ENCODE results near the gene TTC22.

The TTC22 gene

DNA sequence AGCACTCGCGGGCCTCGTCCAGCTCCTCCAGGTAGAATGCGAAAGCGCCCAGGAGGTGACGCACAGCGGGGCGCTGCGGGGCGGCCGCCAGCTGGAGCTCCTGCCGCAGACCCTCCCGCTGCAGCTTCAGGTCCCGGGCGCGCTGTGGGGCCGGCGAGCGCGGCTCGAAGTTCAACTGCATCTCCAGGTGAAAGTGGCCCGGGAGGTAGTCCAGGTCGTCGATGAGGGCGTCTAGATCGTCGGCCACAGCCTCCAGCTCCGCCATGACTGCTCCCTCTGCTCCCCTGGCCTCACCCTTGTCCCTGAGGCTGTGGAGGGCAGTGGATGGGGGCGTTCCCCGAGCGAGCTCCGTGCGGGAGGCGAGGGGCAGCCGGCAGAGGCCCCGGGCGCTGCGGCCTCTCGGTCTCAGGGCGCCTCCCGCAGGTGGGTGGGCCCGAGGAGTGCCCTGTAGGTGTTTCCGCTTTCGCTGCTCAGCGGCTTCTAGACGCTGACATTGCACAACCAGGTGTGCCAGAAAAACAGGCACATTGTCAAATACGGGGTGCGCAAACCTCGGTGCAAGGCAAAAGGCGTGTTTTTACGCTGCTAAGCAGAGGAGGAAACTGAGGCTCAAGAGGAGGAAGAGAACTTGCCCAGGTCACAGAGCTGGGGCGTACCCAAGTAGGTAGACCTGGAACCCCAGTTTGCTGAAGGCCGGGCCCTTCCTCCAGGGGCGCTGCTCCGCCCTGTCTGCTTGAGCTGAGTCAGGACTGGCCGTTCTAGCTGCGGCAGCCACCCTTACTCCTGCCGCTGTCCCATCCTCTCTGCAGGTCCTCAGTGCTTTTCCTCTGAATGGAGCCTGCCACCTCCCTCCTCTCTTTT, at the start of gene TTC22:
Gene TTC22, minus strand, starts transcription at position 425 of the 861 bp plus-strand sequence. Its CDS starts 160 bp downstream, at position 265.
- DNase-seq = peak; percentile 81 to 84

DNA sequence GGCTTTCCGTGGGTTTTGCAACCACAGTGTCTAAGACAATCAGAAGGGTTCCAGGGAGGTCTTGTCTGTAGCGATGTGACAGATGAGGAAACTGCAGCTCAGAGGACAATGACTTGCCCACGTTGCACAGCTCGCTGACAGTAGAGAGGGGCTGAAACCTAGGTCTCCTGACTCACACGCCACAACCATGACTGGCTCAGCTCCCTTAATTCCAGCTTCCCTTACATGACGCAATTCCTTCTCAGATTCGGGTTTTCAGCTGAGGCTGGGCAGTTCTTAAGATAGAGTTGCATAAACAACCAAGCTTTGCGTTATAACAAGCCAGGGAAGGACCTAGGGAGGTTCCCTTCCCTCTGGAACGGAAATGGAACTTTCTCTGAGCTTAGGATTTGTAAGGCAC, 49.6 kb upstream of the TTC22 start:
- no peak for DNase-seq

DNA sequence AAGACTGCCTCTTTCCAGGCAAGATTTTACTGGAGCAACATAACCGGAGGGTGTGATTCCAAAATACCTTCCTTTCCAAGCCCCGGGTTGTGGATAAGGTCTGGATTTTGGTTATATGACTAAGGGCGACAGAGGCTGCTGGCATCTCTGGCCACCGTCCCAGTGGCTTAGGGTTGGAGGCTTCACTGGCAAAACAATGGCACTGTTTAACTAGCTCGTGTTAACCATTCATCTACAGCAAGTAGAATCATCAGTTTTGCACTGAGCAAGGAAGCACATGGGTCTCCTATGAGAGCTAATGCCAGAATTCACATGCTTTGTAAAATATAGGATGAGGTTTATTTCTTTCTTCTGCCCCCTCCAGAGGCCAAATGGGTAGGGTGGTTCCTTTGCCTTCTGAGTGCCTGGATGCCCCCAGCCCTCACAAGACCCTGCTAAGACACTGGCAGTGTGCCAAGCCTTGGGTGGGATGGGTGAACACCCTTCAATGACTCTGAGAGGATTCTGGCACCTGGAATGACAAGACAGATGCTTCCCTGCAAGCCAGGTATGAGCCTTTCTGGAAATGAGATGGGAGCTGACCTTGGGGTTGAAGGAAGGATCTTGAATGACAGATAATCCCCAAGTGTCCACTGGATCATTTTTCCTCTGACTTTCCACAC, 49.1 kb upstream of the TTC22 start:
- no peak for DNase-seq

DNA sequence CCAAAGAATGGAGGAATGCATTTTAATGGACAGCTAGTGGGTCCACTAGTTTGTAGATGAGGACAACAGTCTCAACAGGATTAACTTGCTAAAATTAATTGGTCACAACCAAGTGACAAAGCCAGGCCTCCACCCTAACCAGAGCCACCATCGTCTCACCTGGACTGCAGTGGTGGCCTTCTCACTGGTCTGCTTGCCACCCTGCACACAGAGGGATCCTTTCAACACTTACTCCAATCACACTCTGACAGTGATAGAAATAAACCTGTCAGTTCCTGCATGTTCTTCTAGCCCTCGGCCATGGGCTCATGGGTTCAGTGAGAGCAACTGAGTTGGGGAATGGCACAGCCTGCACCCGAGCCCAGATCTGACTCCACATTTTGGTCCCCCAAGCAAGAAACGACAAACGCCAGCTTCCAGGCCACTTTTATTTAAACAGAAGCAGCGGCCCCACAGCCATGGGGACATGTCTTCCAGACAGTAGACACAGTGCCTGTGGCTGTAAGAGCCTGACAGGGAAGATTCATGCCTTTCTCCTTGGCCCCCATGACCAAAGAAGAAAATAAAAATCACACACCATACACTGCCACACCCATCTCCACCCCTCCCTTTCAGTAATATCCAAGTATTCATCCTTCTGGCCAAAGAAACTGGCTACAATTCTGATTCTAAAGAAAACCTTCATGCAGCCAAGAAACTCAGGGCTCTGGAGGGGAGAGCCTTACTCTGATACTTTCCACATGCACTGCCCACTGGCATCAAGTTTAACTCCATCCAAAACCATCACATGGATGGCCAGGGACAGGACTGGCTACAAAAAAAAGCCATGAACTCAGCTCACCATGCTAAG, 48.3 kb upstream of the TTC22 start:
- DNase-seq = no peak

DNA sequence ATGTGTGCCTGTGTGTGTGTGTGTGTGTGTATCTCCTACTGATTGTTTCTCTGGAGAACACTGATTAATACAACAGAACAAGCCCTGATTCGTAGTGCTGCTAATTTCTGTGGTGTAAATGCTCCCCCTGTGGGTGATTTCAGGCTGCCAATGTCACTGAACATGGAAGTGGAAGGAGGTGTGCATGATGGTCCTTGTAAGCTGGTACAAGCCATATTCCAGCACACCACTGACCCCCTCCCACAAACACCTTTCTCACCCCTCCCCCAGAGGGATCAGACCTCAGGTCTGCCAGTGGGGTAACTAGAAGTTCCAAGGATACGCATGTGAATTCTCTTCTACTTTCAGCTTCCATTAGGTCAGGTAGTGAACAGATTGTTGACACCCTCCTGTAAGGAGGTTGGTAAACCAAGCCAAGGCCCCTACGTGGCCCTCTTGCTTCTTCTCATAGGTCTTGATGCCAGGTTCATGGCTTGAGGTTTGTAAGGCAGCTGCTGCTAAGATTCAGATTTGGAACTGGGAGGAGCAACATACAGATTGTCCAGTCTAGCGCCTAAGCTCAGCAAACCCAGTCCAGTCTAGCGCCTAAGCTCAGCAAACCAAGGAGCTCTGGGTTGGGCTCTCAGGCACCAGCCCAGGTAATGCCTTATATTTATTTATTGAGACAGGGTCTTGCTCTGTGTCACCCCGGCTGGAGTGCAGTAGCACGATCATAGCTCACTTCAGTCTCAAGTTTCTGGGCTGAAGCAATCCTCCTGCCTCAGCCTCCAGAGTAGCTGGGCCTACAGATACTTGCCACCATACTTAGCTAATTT, 47.2 kb upstream of the TTC22 start:
- DNase-seq = peak in 1 of 2 experiments; percentile 13

DNA sequence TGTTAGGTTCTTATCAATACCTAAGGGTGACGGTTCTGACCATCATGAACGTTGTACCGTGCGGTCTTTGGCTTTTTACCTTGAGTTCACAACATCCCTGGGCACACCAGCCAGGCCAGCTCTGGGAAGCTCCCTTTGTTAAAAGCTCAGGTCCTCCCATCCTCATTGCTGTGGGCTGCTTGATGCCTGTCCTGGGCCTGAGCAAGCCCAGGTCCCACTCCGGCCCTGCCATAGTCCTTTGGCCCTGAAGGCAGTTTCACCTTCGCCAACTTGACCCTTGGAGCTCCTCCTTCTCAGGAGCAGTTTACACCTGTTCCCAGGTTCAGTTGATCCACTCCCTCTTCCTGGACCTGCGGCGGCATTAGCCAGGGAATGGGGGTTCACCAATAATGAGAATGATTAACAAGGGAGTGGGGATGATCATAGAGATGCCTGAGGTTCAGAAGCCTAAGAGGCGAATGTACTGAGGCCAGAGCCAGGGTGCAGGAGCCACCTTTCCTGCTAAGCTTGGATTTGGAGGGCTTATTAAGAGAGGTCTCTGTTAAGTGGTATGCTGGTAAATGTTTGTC, 45.7 kb upstream of the TTC22 start:
- peak in 1 of 2 experiments; percentile 13 for DNase-seq

DNA sequence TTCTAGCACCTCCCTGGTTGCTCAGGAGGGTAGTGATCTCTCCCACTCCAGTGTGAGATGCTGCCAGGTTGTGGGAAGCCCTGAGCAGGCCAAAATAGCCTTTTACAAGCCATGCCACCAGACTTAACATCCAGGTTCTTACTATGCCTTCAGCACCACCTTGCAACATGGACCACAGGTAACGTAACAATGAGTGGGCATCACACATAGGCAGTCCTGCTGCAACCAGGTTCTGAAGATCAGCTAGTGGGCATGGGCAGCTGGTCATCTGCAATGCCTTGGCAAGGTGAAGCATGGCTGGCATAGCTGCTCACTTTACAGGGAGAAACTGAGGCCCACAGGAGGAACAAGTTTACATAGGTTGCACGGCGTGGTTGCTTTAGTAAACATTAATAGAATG, 45.2 kb upstream of the TTC22 start:
- peak in 1 of 2 experiments; percentile 11 for DNase-seq

DNA sequence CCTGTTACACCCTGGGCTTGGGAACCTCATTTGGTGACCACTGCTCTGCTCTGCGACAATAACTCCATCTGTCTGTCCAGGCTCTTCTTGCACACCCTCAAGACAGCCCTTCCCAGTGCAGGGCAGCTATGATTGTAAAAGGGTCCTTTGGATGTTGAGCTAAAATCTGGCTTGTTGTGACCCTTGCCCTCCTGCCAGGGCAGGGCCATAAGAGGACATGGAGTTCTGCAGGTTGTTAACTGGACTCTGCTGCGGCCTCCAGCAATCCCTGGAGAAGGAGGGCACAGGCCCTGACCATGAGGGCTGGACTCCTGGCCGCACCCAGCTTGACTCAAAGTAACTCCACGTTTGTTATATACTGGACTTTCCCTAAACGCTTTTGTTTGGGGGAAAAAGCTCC, 44.6 kb upstream of the TTC22 start:
- peak in 1 of 2 experiments; percentile 12 for DNase-seq

DNA sequence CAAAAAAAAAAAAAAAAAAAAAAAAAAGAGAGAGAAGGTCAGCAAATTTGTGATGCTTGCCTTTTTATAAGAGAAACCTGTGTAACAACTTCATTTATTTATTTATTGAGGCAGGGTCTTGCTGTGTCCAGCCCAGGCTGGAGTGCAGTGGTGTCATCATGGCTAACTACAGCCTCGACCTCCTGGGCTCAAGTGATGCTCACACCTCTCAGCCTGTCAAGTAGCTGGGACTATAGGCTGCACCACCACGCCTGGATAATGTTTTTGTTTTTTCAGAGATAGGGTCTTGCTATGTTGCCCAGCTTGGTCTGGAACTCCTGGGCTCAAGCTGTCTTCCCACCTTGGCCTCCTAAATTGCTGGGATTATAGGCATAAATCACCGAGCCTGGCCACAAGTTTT, 43.4 kb upstream of the TTC22 start:
- DNase-seq = peak in 1 of 2 experiments; percentile 7

DNA sequence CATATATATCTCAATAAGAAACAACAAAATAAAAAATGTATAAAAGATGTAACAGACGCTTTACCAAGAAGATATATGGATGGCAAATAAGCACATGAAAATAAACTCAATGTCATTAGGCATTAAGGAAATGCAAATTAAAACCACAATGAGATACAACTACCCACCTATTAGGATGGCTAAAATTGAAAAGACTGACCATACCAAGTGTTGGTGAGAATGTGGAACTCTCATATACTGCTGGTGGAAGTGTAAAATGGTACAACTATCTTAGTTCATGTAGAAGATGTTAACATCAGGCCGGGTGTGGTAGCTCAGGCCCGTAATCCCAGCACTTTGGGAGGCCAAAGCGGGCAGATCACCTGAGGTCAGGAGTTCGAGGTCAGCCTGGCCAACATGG, 42.3 kb upstream of the TTC22 start:
- DNase-seq = no peak

DNA sequence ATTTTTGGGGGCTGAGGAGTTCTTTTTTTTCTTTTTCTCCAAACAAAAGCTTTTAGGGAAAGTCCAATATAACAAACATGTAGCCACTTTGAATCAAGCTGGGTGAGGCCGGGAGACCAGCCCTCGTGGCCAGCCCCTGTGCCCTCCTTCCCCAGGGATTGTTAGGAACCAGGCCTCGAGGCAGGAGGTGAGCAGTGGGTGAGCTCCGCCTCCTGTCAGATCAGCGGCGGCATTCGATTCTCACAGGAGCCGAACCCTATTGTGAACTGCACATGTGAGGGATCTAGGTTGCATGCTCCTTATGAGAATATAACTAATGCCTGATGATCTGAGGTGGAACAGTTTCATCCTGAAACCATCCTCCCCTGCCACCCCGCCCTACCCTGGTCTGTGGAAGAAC, 41.8 kb upstream of the TTC22 start:
- peak in 1 of 2 experiments; percentile 3 for DNase-seq

DNA sequence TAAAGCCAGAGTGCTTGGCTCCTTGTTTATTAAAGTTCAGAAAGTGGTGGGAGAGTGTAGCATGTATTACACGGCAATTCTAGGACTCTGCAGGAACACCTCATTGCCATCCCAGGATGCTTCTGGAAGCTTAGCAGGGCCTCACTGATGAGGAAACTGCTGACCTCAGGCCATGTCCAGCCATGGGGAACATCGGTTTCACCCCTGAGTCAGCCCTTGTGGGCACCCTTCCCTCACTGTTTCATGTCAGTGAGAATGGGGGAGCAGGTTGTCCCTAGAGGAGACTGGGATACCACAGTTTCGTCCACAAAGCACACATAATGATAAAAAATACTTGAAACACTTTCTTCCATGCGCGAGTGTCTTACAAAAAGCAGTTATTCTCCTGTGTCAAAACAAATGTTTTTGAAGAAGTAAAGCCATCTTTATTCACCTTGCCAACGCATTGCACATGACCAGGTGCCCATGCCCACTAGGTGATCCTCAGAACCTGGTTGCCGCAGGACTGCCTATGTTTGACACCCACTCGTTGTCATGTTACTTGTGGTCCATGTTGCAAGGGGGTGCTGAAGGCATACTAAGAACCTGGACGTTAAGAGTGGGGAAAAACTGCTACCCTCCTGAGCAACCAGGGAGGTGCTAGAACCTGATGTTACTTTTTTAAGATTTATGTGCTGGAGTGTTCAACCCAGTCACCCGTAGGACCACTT, 41.2 kb upstream of the TTC22 start:
- peak in 1 of 2 experiments; percentile 8 for DNase-seq

DNA sequence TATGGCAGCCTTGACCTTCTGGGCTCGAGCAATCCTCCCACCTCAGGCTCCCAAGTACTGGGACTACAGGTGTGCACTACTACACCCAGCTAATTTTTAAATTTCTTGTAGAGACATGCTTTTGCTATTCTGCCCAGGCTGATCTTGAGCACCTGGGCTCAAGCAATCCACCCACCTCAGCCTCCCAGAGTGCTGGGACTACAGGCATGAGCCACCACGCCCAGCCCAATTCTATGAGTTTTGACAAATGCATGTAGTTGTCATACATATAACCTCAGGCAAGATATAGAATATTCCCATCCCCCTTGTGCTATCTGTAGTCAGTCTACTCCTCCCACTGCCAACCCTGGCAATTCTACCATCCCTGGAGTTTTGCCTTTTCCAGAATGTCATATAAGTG, 38.7 kb upstream of the TTC22 start:
- DNase-seq = peak in 1 of 2 experiments; percentile 12

DNA sequence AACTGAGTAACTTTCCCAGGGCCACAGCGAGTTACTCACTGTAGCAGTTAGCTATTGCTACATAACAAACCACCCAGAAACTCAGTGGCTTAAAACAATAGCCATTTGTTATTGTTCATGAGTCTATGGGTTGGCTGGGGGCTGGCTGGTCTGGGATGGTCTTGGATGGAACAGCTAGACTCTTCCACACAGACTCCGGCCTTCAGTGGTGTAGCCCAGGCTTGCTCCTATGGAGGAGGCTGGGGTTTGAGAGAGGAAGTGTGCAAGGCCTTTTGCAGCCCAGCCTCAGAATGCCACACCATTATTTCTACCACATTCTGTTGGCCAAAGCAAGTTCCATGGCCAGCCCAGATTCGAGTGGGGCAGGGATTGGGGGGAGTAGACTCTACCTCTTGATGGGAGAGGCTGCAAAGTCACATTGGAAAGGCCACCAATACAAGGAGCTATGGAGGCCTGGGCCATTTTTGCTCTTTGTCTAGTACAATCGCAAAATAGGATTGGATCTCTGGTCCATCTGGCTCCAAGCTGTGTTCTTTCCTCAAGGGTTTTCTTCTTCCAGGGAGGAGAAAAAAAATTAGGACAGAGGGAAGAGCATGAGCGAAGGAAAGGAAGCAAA, 37.5 kb upstream of the TTC22 start:
- DNase-seq = no peak

DNA sequence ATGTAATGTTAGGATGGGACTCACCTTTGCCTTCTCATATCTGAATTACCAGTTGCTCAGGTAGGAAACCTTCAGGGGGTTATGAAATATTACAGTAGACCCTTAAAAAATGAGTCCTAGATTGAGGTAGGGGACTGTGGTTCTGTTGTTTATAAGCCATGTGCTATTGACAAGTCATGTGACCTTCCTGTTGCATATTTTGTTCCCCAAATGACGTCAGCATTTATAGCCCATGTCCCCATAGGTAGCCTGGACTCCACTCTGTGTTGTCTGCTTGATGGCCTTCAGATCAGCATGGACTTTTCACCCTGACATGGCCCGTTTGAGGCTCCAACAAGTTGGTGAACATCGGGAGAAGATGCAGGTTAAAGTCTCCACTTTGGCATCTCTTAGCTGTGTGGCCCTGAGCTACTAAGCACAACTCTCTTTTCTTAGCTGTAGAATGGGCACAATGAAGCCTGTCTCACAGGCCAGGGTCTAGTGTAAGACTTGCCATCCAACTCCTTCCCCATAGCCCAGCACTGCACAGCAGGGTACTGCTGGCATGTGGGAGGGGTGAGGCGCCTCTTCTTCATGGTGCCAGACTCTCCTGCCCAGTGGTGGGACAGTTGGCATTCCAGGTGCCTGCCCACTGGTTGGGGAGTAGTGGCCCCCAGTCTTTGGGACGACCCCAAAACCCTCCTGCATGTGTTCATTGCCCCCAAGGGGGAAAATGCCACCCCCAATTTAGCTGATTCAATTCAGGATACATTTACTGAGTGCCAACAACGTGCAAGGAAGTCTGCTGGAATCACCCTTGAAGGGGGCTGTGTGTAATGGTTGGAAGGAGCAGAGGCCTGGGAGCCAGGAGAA, 36.1 kb upstream of the TTC22 start:
- DNase-seq = no peak

DNA sequence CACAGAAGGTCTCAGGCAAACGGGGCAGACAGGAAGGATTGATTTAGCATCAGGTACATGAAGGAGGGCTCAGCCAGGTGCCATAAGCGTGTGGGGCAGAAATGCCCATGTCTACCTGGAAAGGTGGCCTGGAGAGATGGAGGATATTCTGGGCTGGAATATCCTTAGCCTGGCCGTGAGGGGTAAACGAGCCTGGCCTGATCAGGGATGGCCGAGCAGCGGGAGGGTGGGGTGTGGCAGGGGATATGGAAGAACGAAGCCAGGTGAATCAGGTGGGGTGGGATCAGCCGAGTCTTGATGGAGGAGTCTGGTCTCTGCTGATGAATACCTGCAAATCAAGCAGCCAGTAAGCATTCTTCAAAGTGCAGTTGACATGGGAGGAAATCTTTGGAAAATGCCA, 35.5 kb upstream of the TTC22 start:
- no peak for DNase-seq

DNA sequence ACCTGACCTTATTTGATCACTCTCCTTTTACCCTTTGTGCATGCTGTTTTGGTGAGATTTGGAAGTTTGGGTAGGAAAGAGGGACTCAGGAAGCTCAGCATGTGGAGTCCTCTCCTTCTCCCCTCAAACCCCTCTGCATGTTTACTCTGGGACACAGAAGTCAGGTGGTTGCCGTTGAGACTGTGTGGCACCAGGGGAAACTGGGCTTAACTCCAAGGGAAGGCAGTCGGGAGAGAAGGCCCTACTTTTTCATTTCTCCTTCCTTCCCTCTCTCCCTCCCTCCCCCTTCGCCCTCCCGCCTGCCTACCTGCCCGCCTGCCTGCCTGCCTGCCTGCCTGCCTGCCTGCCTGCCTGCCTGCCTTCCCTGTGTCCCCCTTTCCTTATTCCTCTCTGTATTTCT, 34.8 kb upstream of the TTC22 start:
- DNase-seq = peak in 1 of 2 experiments; percentile 7

DNA sequence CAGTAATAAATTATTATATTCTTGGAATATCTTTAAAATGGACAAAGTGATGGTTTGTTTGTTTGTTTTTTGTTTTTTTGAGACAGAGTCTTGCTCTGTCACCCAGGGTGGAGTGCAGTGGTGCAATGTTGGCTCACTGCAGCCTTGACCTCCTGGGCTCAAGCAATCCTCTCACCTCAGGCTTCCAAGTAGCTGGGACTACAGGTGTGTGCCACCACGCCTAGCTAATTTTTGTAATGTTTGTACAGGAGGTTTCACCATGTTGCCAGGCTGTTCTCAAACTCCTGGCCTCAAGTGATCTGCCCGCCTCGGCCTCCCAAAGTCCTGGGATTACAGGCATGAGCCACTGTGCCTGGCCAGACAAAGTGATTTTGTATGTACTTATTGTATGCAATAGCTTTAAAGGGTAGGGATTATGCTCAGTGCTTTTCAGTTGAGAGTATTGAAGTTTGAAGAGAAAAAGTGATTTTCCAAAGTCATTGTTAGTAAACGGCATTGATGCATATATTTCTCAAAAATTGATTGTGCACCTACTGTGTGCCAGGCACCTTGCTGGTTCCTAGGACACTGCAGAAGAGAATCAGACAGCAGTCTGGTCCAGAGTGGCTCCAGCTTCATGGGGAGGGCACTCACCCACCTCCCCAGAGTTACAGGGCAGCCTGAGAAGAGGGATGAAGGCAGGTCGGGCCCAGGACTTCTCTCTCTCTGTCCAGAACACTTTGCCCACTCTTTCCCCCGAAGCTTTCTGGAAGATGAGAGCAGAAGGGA, 34.2 kb upstream of the TTC22 start:
- peak in 1 of 2 experiments; percentile 1 for DNase-seq

DNA sequence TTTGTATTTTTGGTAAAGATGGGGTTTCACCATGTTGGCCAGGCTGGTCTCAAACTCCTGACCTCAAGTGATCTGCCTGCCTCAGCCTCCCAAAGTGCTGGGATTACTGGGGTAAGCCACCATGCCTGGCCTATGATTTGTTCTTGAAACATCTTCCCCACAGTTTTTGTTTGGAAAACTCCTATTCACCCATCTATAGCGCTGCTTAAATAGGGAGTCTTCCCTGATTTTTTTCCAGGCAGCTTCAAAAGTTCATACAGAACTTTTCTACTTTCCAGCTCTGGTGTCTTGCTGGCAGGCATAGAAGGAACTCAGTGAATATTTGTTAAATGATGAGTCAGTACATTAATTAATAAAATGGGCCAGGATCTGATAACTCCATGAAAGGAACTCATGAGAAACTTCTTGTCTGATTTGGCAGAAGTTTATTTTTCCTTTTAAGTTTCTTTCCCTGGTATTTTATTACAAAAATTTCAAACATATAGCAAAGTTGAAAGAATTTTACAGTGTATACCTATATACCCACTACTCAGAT, 33.0 kb upstream of the TTC22 start:
- no peak for DNase-seq
